HEK293 (cell line): ENCODE data around the gene SH3BP4.

Experiments used
- CTCF ChIA-PET: fragments of 350-600 bp; formaldehyde crosslinking; extraction: SDS; loops from one replicate; lab custom pipeline; 2021; ENCODE audit warnings: antibody characterized with exemption; lab: Yijun Ruan, JAX
- POLR2A ChIA-PET: fragments of 300-600 bp; formaldehyde crosslinking; extraction: SDS; loops from one replicate; lab custom pipeline; 2020; ENCODE audit warnings: antibody characterized with exemption, inconsistent platforms; lab: Yijun Ruan, JAX
- H3K27ac ChIP-seq: fragments of 200-500 bp; sonication (Bioruptor generic); 2 replicates; pipeline ENCODE4 v1.5.1; 2014; ENCODE audit warnings: low read depth, low read length, control low read depth, inconsistent platforms; ENCODE audit errors: extremely low read depth
- H3K36me3 ChIP-seq, 2 experiments: fragments of 200-500 bp in 1 of 2; sonication (Bioruptor generic) in 1 of 2; 1 replicate in 1 of 2; 2 replicates in 1 of 2; pipeline ENCODE4 v1.5.1; 2014 to 2017; ENCODE audit warnings: inconsistent platforms in 2 of 2, low read length in 2 of 2; ENCODE audit not compliant: control insufficient read depth in 2 of 2, insufficient read depth in 1 of 2
- H3K4me1 ChIP-seq: fragments of 200-500 bp; sonication (Bioruptor generic); 2 replicates; pipeline ENCODE4 v1.5.1; 2014; ENCODE audit warnings: mild to moderate bottlenecking, low read length, inconsistent platforms; ENCODE audit not compliant: control insufficient read depth, insufficient read depth
- H3K4me3 ChIP-seq: 2 replicates; pipeline ENCODE4 v1.5.1; 2011; ENCODE audit warnings: low read depth, mild to moderate bottlenecking, control low read depth, low read length, moderate library complexity
- H3K9me3 ChIP-seq: fragments of 200-500 bp; sonication (Bioruptor generic); 2 replicates; pipeline ENCODE4 v1.5.1; 2014; ENCODE audit warnings: low read depth, low read length, inconsistent platforms; ENCODE audit not compliant: control insufficient read depth, insufficient read depth
- ATF2 ChIP-seq: fragments of 450-650 bp; formaldehyde crosslinking; IDR thresholded peaks from 2 replicates; pipeline ENCODE4 v1.5.1; 2016; ENCODE audit warnings: missing biosample characterization, missing genetic modification characterization, low read depth
- OVOL3 ChIP-seq: fragments of 450-650 bp; formaldehyde crosslinking; IDR thresholded peaks from 2 replicates; pipeline ENCODE4 v1.5.1; 2016; ENCODE audit warnings: missing biosample characterization, missing genetic modification characterization
- PBX3 ChIP-seq: sonication (generic); formaldehyde crosslinking; IDR thresholded peaks from 2 replicates; pipeline ENCODE4 v1.8.1; 2022; ENCODE audit warnings: mild to moderate bottlenecking, moderate library complexity, missing genetic modification reagents
- SCRT2 ChIP-seq: fragments of 450-650 bp; formaldehyde crosslinking; IDR thresholded peaks from 2 replicates; pipeline ENCODE4 v1.5.1; 2016; ENCODE audit warnings: missing biosample characterization, missing genetic modification characterization
- ZBTB1 ChIP-seq: fragments of 450-650 bp; formaldehyde crosslinking; IDR thresholded peaks from 2 replicates; pipeline ENCODE4 v1.5.1; 2016; ENCODE audit warnings: missing biosample characterization, missing genetic modification characterization
- ZBTB6 ChIP-seq: fragments of 450-650 bp; formaldehyde crosslinking; IDR thresholded peaks from 2 replicates; pipeline ENCODE4 v1.5.1; 2017; ENCODE audit warnings: missing biosample characterization, missing genetic modification characterization
- ZIC2 ChIP-seq: fragments of 450-650 bp; formaldehyde crosslinking; IDR thresholded peaks from 2 replicates; pipeline ENCODE4 v1.5.1; 2016; ENCODE audit warnings: missing biosample characterization, missing genetic modification characterization
- ZNF148 ChIP-seq: fragments of 450-650 bp; formaldehyde crosslinking; IDR thresholded peaks from 2 replicates; pipeline ENCODE4 v1.5.0; 2017; ENCODE audit warnings: missing biosample characterization, missing genetic modification characterization, borderline replicate concordance
- ZNF155 ChIP-seq: fragments of 450-650 bp; formaldehyde crosslinking; IDR thresholded peaks from 2 replicates; pipeline ENCODE4 v1.5.1; 2016; ENCODE audit warnings: missing biosample characterization, missing genetic modification characterization
- ZNF19 ChIP-seq: fragments of 450-650 bp; formaldehyde crosslinking; IDR thresholded peaks from 2 replicates; pipeline ENCODE4; 2016; ENCODE audit warnings: missing biosample characterization, missing genetic modification characterization, low read depth
- ZNF280D ChIP-seq: fragments of 450-650 bp; formaldehyde crosslinking; IDR thresholded peaks from 2 replicates; pipeline ENCODE4 v1.5.1; 2016; ENCODE audit warnings: missing biosample characterization, missing genetic modification characterization
- ZNF404 ChIP-seq: fragments of 450-650 bp; formaldehyde crosslinking; IDR thresholded peaks from 2 replicates; pipeline ENCODE4 v1.5.1; 2017; ENCODE audit warnings: missing biosample characterization, missing genetic modification characterization
- ZNF518A ChIP-seq: fragments of 450-650 bp; formaldehyde crosslinking; conservative IDR thresholded peaks from 2 replicates; pipeline ENCODE4 v1.5.1; 2016; ENCODE audit warnings: low read depth, missing biosample characterization, missing genetic modification characterization
- ZNF548 ChIP-seq: fragments of 450-650 bp; formaldehyde crosslinking; IDR thresholded peaks from 2 replicates; pipeline ENCODE4 v1.5.1; 2016; ENCODE audit warnings: missing biosample characterization, missing genetic modification characterization
- ZNF658 ChIP-seq: fragments of 450-650 bp; formaldehyde crosslinking; IDR thresholded peaks from 2 replicates; pipeline ENCODE4; 2016; ENCODE audit warnings: missing biosample characterization, missing genetic modification characterization
- ZNF704 ChIP-seq: fragments of 450-650 bp; formaldehyde crosslinking; IDR thresholded peaks from 2 replicates; pipeline ENCODE4 v1.5.1; 2016; ENCODE audit warnings: missing biosample characterization, missing genetic modification characterization
- ZNF707 ChIP-seq: fragments of 450-650 bp; formaldehyde crosslinking; IDR thresholded peaks from 2 replicates; pipeline ENCODE4 v1.5.1; 2016; ENCODE audit warnings: missing biosample characterization, missing genetic modification characterization
- ZNF776 ChIP-seq: fragments of 450-650 bp; formaldehyde crosslinking; IDR thresholded peaks from 2 replicates; pipeline ENCODE4 v1.5.0; 2017; ENCODE audit warnings: missing biosample characterization, missing genetic modification characterization, borderline replicate concordance
- ZNF843 ChIP-seq: fragments of 450-650 bp; formaldehyde crosslinking; IDR thresholded peaks from 2 replicates; pipeline ENCODE4 v1.5.1; 2016; ENCODE audit warnings: missing biosample characterization, missing genetic modification characterization

Gene SH3BP4

GRCh38 chr2:234996069-234996940, 44.5 kb downstream of the SH3BP4 start:
- TF ChIP-seq ZNF19 (tag by site-specific recombination) (no peak), ZNF280D (no peak), OVOL3 (no peak), ZNF404 (no peak), ZBTB6 (tag by site-specific recombination) (no peak), ZNF148 (no peak), ZNF776 (tag by site-specific recombination) (no peak), ZNF155 (tag by site-specific recombination) (no peak), ZIC2 (tag by site-specific recombination) (no peak), ZNF548 (tag by site-specific recombination) (no peak), ATF2 (tag by site-specific recombination) (no peak), ZBTB1 (tag by site-specific recombination) (no peak), ZNF843 (tag by site-specific recombination) (no peak), ZNF658 (no peak), PBX3 (CRISPR knock-in tag) (no peak), SCRT2 (no peak)
- H3K36me3 ChIP-seq = peaks cover 0 to 29% of the 10 kb centered on the region in 2 experiments; a peak in 1 of 3 replicates
- CTCF ChIA-PET = no interaction called here
- H3K9me3 ChIP-seq = no peaks in the 10 kb centered on the region
- H3K27ac ChIP-seq = no peak overlapping the region
- POLR2A ChIA-PET = no interaction called here
- no peaks in the 10 kb centered on the region for H3K4me1 ChIP-seq
- H3K4me3 ChIP-seq = no peak overlapping the region

- no peak overlapping the region for H3K27ac ChIP-seq
- no peaks in the 10 kb centered on the region for H3K4me1 ChIP-seq
- no peak overlapping the region for H3K4me3 ChIP-seq
- POLR2A ChIA-PET = no interaction called here
- H3K36me3 ChIP-seq = peaks cover 0 to 29% of the 10 kb centered on the region in 2 experiments; a peak in 1 of 3 replicates
- H3K9me3 ChIP-seq = no peaks in the 10 kb centered on the region
- CTCF ChIA-PET = no interaction called here
- TF ChIP-seq ZNF518A (no peak), ZNF704 (no peak), ZNF707 (tag by site-specific recombination) (no peak)
Observed at GRCh38 chr2:234996941-234997270, 45.1 kb downstream of the SH3BP4 start.
